Sigmoid colon (tissue), 4 donors: ENCODE data around the gene ANKAR.
"Not testable (repeated sequence)": the region's sequence is repeated elsewhere in the genome, so short reads cannot be mapped to it uniquely, and the experiment has no call there.

ENCODE experiments used
- POLR2A ChIP-seq, 2 donors: fragments of 450-650 bp; IDR thresholded peaks; one replicate each; pipeline ENCODE4 v1.6.1; 2016; ENCODE audit warnings: antibody characterized with exemption in 2 of 2, mild to moderate bottlenecking in 2 of 2, moderate library complexity in 2 of 2
- POLR2AphosphoS5 ChIP-seq, 4 donors: sonication (generic); formaldehyde crosslinking; IDR thresholded peaks; one replicate each; pipeline ENCODE4 v1.6.1; 2017; ENCODE audit warnings: antibody characterized with exemption in 4 of 4
- TF ChIP-seq, protein P1 (sequence below), 4 experiments: fragments of 450-650 bp in 3 of 4; fragments of 200-600 bp in 1 of 4; IDR thresholded peaks; one replicate each; pipeline ENCODE4 v1.5.1; 2016 to 2019; ENCODE audit warnings: antibody characterized with exemption in 4 of 4, mild to moderate bottlenecking in 3 of 4, moderate library complexity in 2 of 4

DNA sequence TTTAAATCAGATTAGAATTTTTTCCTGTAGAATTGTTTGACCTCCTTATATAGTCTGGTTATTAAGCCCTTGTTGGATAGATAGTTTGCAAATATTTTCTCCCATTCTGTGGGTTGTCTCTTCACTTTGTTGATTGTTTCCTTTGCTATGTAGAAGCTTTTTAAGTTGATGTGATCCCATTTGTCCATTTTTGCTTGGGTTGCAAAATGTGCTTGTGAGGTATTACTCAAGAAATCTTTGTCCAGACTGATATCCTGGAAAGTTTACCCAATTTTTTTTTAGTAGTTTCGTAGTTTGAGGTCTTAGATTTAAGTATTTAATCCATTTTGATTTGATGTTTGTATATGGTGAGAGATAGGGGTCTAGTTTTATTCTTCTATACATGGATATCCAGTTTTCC lies 13.3 kb downstream of the ANKAR start:
- TF ChIP-seq, protein P1, sequence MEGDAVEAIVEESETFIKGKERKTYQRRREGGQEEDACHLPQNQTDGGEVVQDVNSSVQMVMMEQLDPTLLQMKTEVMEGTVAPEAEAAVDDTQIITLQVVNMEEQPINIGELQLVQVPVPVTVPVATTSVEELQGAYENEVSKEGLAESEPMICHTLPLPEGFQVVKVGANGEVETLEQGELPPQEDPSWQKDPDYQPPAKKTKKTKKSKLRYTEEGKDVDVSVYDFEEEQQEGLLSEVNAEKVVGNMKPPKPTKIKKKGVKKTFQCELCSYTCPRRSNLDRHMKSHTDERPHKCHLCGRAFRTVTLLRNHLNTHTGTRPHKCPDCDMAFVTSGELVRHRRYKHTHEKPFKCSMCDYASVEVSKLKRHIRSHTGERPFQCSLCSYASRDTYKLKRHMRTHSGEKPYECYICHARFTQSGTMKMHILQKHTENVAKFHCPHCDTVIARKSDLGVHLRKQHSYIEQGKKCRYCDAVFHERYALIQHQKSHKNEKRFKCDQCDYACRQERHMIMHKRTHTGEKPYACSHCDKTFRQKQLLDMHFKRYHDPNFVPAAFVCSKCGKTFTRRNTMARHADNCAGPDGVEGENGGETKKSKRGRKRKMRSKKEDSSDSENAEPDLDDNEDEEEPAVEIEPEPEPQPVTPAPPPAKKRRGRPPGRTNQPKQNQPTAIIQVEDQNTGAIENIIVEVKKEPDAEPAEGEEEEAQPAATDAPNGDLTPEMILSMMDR (IDR thresholded peaks at IDR 0.05), result not testable (repeated sequence)
- not testable (repeated sequence) for TF ChIP-seq POLR2AphosphoS5, POLR2A (IDR thresholded peaks at IDR 0.05)
